UCSD-AML1 (cell line): Measurements from ENCODE around the gene PTGDR2.

Experiments used
- DNase-seq: peaks from one replicate; lab custom pipeline; 2025; ENCODE audit not compliant: unreplicated experiment; lab: John Stamatoyannopoulos, UW

Gene PTGDR2

DNA sequence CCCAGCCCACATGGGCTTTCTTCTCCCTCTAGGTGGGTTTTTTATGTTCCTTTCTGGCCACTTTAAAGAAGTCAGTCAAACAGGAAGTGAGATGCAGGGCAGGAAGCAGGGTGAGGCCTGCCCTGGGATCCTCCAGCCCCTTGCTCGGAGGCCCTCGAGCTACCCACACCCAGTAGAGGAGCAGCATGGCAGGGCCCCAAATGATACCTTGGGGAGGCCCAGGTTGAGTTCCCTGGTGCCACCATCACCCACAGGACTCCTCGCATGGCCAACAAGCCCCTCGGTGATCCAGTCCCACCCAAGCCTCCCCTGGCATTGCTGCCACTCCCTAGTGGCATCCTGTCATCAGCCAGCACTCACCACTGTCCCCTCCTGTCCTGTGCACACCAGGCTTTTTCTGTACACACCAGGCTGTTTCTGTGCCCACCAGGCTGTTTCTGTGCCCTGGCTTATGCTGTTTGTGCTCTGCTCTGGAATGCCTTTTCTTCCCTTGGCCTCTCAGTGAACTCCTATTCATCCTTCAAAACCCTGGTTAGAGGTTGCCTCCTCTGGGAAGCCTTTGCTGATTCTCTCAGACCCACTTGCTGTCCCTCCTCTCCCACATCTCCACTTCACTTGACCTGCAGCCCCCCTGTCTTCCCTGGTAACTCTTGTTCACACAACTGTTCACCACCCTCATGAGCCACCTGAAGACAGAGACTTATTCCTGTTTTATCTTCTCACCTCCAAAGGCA, 3.1 kb upstream of the PTGDR2 start:
- DNase-seq, result no peak

DNA sequence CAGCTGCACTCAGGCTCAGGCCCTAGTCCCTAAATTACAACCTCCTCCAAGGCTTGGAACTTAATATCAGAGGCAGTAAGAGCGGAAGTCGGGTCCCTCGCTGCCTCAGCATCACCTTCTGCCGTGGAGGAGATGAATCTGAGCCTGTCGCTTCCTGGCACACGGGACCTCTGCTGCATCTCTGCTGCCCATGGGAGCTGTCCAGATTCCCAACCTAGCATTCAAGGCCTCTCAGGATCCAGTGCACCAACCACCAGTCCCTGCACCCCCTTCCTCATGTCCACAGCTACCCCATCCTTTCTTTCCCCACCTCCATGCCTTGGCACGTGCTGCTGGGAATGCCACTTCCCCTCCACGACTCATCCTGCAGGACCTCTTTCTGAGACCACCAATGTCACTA, 2.5 kb upstream of the PTGDR2 start:
- DNase-seq, result no peak

DNA sequence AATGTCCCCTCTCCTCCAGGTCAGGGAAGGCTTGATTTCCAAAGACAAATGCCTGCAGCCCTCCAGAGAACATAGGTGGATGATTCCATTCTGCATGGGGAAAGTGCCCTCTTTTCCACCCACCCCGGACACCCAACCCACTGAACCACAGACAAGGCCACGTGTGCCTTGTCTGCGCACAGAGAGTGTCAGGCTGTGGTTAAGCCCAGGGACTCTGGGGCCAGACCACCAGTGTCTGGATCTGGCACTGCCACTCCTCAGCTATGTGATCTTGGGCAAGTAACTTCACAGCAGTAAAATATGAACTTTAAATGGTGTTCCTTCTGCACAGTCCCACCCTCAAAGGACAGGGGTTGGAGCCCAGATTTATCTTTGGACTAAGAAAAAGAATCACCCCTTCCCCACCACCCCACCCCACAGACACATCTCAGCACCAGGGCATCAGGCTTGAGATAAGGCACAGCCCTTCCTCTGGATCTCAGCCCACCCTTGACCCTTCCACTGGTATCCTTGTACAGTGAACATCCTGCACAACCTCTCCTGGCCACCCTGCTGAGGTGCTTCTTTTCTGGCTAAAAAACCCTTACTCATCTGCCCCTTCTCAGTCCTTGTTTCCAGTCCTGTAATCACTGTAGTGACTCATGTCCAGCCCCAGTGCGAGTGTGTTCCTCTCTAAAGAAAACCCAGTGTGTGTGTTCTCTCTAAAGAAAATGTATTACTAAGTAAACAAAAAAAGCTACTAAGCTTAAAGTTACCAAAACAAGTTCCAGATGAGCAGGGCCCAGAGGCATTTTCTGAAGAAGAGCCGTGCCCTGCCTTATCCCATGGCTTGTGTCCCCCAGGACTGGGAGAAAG, 1.9 kb upstream of the PTGDR2 start:
- no peak for DNase-seq

DNA sequence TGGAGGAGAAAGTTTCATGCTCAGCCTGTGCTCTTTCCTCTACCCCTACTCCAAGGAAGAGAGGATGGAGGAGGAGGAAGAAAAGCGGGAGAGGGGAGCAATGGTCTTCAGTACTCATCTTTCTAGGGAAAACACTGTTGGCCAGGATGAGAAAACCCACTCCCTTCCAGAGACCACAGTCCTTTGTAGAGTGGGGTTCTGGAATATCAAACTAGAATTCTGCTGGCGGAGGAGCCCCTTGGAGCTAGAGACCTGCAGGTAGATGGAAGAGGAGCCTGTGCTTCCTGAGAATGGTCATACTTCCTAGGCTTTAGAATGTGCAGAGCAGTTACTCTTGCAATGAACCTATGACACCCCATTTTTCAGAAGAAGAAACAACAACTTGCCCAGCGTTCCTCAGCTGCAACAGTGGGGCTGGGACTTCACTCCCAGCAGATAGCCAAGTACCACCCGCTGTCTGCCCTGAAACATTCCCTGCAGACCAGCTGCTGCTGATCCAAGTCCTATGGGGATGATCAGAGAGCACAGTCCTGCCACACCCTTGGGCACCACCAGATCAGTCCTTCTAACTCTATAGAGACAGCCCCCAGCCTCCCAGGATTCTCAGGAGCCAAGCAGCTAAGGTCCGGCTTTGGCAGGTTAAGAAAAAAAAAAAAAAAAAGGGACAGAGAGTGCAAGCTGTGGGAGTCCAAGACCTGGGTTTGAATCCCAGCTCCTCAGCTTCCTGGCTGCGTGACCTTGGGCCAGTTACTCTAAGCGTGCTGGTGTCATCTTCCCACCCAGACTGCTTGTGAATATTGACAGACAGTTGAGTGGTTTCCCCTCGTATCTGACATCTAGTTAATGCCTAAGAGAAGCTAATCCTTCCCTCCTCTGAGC, 664 bp downstream of the PTGDR2 start:
- DNase-seq, result no peak

DNA sequence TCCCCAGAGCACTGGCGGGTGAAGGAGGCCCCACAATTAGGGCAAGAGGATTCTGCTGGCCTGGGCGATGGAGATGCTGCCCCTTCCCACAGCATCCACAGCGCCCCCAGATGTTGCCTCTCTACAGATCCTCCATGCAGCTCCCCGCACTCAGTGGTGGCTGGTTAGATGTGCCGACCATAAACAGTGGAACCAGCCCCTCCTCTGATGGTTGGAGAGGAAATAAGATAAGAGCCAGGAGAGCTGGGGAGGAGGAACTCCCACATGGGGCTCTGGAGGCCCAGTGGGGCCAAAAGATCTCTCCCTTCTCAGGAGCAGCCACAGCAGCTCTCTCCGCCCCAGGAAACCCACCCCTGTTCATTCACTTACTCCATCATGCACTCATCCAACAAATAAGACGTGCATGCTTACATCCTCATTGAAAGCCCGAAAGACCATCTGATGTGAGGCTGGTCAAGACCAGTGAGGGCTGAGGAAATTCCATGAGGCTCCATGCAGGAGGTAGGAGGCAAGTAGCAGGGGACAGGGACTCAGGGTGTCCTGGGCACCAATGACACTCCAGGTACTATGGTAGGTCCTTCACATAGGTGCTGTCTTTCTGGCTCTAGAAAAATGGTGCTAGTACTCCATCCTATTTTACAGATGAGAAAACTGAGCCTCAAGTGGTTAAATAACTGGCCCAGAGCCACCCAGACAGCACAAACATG, 1.5 kb downstream of the PTGDR2 start:
- DNase-seq, result peak; percentile 61

DNA sequence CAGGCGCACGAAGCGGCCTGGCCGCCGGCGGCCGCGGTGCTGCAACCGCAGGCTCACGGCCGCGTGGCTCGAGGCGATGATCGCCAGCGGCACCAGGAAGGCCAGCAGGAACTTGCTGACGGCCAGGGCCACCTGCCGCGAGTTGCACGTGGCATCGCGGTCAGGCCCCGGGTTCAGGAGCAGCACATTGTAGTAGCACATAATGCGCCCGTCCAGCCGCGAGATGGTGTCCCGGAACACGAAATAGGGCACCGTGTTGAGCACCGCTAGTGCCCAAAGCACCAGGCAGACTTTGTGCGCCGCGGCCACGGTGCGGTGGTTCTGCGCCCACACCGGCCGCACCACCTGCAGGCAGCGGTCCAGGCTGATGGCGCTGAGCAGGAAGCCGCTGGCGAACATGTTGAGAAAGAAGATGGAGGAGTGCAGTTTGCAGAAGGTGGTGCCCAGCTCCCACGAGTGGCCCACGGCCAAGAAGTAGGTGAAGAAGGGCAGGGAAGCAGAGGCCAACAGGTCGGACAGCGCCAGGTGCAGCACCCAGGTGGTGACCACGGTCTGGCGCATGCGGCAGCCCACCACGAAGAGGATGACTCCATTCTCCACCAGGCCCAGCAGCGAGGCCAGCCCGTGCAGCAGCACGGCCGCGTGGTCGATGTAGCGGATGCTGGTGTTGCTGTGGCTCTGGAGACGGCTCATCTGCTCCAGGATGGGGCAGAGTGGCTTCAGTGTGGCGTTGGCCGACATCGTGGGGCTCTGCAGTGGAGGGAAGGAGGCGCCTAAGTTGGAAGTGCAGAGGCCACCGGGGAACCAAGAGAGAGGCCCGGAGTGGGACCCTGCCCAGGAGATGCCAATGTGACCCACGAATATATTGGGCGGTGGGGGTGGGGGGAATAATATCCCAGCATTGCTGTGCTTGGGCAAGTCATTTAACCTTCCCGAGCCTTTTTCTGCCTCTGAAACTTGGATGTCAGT, 2.5 kb downstream of the PTGDR2 start:
- DNase-seq, result no peak

DNA sequence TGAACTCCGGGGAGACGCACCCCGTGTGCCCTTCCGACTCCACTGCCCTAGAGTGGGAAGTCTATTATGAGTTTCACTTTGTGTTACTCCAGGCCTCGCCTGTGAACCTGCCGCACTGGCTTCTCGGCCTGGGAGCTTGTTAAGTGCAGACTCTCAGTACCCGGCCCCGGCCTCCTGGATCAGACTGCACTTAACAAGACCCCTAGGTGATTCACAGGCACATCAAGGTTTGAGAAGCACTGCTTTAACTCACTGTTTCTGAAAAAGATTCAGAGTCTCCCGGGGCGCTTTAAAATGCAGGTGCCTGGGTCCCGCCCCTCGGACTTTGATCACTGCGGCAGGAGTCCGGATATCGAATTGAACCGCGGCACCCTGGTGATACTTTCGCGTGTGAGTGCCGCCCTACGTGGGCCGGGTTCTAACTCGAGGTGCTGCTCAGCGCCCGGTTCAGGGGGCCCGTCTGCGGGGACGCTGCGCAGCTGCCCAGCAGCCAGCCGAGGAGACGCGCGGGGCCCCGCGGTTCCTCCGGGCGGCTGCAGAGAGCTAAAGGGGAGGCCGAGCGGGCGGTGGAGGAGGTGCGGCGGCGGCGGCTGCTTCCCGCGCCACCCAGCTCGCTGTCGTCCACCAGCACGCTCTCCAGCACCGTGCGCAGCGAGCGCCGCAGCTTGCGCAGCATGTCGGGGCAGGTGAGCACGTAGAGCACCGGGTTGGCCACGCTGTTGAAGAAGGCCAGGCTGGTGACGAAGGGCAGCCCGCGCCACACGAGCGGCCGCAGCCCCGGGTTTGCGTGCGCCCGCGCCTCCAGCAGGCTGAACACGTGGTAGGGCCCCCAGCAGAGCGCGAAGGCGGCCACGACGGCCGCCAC, 3.4 kb downstream of the PTGDR2 start:
- DNase-seq, result no peak

DNA sequence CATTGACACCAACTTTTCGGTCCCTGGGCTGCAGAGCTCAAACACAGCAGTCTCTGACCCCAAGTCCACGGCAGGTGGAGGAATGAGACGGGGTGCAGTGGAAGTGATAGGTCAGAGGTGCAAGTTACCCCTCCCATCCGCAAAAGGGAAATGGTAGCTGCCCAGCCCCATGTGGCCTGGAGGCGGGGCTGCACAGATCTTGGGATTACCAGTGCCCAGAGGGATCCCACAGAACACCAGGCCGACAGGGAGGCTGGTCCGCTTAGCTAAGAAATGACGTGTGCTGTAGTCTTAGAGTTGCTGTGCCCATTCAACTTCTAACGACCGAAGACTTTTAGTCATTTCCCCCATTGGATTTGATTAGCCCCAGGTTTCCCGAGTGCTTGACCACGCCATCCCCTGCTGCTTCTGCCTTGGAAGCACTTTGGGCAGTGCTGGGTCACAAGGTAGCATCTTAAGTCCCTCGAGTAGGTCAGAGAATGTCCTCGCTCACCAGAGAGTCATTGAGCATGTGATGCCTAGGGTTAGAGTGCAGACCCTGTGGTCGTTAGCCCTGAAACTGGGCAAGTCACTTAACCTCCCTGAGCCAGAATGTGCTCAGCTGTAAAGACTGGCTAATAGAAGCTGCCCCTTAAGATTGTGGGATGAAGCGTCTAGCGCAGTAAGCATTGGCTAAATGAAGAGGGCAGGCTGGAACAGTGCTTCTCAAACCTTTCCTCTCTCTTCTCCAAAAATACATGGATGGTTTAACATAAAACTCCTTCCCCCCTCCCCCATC, 4.2 kb downstream of the PTGDR2 start:
- no peak for DNase-seq

DNA sequence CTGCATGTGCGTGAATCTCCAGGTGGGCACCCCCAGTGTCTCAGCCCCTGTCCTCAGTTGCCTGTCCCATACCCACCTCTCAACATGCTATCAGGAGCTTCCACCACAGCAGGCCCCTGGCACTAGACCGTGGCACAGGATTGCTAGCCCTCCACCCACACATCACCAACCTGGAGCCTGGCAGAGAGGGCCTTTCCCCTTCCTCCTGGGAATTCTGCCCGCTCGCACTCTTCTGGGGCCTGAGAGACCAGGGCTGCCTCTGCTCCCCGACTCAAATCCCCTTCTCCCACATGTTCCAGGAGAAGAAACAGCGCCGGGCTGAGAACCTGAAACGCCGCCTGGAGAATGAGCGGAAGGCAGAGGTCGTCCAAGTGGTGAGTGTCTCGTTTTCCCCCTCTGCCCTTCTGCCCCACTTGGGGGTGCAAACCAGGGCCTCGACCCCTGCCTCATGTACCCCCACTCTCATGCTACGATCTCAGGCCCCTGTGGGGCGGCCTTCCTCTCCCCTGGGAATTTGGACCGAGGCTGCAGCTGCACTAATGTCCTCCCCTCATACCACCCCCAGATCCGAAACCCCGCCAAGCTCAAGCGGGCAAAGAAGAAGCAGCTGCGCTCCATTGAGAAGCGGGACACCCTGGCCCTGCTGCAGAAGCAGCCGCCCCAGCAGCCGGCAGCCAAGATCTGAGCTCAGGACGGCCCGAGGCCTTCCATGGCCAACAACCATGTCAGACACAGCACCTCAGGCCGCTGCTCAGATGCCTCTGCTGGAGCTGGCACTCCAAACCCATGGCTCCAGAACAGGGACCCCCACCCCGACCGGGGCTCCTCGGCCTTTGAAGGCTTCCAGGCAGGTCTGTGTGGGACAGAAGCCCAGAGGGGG, 5.9 kb downstream of the PTGDR2 start:
- DNase-seq, result no peak

DNA sequence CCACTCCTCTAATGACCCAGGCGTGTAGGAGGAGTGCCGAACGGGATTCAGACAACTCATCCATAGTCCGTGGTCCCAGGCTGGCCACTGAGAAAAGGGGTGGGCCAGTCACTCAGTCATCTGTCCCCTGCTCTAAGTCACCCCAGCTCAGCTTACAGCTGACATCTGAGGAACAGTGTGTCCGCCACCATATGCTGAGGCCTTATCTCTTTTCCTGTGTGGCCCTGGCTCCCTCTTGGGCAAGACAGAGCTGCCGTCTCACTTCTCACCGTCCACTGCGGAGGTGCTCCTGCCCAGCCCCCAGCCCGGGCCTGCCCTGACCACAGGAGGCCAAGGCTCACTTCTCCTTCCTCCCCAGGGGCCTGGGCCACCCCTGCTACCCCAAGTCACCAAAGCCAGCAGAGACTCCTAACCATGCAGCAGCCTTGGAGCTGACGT, 7.0 kb downstream of the PTGDR2 start:
- DNase-seq, result peak; percentile 59

DNA sequence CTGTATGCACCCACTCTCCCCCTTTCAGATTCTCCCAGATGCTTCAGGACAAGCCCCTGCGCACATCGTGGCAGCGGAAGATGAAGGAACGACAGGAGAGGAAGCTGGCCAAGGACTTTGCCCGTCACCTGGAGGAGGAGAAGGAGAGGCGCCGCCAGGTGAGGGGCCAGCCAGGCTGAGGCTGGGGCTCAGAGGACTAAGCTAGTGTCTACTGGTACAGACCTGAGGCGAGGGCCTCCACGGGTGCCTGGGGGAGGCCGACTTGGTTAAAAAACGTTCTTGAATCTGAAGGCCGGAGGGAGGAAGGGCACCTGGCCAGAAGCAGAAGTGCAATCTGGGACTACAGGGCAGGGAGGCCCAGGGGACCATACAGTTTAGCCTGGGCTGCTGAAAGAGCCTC, 7.9 kb downstream of the PTGDR2 start:
- DNase-seq, result no peak

DNA sequence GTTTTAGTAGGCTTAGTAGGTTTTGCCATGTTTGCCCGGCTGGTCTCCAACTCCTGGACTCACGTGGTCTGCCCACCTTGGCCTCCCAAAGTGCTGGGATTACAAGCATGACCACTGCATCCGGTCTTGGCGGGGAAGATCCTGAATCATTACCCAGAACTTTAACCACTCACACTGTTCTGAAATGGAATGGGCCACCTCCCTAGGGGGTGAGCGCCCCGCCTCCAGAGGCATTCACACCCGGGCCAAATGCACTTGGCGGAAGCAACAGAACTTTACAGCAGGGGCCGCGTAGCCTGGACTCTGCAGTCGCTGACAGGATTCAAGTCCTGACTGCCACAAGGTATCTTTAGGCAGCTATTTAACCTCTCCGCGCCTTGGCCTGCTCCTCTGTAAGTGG, 8.5 kb downstream of the PTGDR2 start:
- DNase-seq, result no peak

DNA sequence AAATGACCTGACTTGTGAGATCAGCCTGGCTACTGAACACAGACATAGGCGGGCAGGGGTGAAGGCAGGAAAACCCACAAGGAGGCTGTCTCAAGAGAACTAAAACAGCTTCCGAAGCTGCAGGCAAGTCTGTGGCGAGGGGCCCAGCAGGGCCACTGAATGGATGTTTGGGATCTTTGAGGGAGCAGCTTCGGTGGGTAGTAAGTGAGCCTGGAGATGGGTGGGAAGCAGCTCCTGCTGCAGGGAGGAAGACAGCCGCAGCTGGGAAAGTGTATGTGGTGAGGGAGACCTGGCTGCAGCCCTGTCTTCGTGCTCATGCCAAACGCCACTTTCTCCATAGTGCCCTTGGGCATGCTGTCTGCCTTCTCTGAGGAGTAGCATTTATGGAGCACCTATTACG, 10.4 kb downstream of the PTGDR2 start:
- DNase-seq, result no peak

DNA sequence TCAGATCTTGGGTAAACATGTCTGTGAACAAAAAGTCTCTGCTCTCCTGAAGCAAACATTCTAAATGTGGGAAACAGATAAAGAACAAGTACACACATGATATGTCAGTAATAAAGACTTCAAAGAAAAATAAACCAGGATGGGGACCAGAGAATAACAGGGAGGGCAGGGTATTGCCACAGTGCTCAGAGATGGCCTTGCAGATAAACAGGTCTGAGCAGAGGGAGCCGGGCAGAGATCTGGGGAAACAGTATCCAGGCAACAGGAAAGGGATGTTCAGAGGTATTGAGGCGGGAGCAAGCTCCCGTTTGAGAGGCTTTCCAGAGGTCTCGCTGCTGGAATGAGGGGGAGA, 10.9 kb downstream of the PTGDR2 start:
- DNase-seq, result no peak

DNA sequence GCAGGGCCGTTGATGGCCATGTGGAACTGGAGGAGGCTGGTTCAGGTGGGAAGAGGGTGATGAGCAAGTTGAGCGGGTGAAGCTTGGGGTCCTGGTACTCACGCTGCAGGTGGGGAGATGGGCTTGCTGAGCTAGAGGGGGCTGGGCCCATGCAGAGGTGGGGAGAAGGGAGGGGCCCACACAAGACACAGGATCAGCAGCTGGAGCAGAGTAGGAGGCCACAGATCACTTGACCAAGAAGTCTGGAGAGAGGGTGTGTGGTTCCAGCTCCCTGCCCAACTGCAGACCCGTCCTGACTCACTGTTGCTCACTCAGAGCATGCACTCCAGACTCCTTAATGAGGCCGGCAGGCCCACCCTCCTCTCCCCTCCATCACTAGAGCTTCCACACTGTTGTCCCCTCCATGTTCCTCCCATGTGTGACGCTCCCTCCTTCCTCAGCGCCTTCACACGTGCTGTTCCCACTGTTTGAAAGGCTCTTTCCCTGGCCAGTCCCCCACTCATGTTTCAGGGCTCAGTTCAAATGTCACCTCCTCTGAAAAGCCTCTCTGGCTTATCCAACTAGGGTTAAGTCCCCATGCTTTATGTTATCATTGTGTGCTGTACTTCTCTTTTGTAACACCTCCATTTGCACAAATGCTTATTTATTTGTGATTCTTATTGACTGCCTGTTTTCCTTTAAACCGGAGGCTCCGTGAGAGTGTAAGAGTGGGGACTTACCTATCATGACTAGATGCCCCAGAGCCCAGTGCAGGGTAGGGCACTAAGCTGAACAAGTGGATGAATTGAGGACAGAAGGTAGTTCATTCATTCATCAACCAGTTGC, 11.5 kb downstream of the PTGDR2 start:
- no peak for DNase-seq
